Naive B cell (primary cell): ENCODE measurements around the gene PALLD. TPM values are rescaled to one million over a fixed set of nuclear protein-coding genes. Genes with fewer than 3 reads are reported as not detected.
A peak's percentile ranks its signal among the peaks of the same experiment; 100 is the strongest.

Experiments
- ATAC-seq, 2 donors: fragments of 150-1000 bp; cut with Tn5 transposase; 2 replicates each; pipeline ENCODE4 v1.10.0; 2021; ENCODE audit warnings: low read depth in 2 of 2, mild to moderate bottlenecking in 2 of 2, moderate library complexity in 2 of 2
- DNase-seq: peaks from one replicate; pipeline ENCODE4 v3.0.0; 2022
- H3K27ac Mint-ChIP-seq, 6 donors: one replicate each; pipeline ENCODE4 v1.8.0; 2020 to 2022; ENCODE audit warnings: mild to moderate bottlenecking in 6 of 6, mixed read lengths in 6 of 6, moderate library complexity in 5 of 6, inconsistent platforms in 2 of 6
- H3K27me3 Mint-ChIP-seq, 3 donors: one replicate each; pipeline ENCODE4 v1.8.0; 2021 to 2022; ENCODE audit warnings: mixed read lengths in 3 of 3, mild to moderate bottlenecking in 1 of 3
- H3K36me3 Mint-ChIP-seq, 2 donors: one replicate each; pipeline ENCODE4 v1.8.0; 2020 to 2022; ENCODE audit warnings: mixed read lengths in 2 of 2, inconsistent platforms in 1 of 2, mild to moderate bottlenecking in 1 of 2
- H3K4me1 Mint-ChIP-seq, 3 donors: one replicate each; pipeline ENCODE4 v1.8.0; 2020 to 2022; ENCODE audit warnings: mixed read lengths in 3 of 3, inconsistent platforms in 1 of 3, mild to moderate bottlenecking in 1 of 3, moderate library complexity in 1 of 3
- H3K4me3 Mint-ChIP-seq, 8 donors: one replicate each; pipeline ENCODE4 v1.8.0; 2020 to 2022; ENCODE audit warnings: mild to moderate bottlenecking in 8 of 8, mixed read lengths in 8 of 8, moderate library complexity in 8 of 8, inconsistent platforms in 2 of 8
- H3K9me3 Mint-ChIP-seq, 7 donors: one replicate each; pipeline ENCODE4 v1.8.0; 2020 to 2022; ENCODE audit warnings: mixed read lengths in 7 of 7, mild to moderate bottlenecking in 5 of 7, inconsistent platforms in 2 of 7, moderate library complexity in 1 of 7
- polyA plus RNA-seq, 6 donors: library from polyadenylated mRNA; unstranded; fragments of 300-500 nt; fragmentation: Illumina TruSeq; gene quantifications; one replicate each; pipeline ENCODE4 v1.2.3, GENCODE V29; 2021; ENCODE audit warnings: low read depth in 6 of 6

The PALLD gene
- polyA plus RNA-seq, 6 donors from 2014 or later = 0.58 to 0.83 (median 0.78) TPM; not detected in 2

DNA sequence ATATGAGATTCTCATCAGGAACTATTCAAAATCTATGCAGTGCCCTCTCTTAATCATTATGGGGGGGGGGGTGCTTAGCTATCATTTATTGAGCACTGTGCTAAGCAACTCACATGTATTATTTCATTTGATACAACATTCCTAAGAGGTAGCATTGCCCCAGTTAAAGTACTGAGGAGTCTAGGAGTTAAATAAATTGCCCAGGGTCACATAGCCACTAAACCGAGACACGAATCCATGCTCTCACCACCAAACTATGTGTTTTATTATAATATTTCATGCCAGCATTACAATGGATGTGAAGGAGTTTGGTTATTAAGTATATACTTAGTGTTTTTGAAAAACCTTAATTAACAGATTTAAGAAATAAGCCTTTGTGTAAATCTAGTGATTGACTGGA lies 381.8 kb downstream of the PALLD start:
- H3K36me3 Mint-ChIP-seq = peaks cover 0 to 6% of the 10 kb centered on the region in 2 donors
- peaks cover 20 to 33% (median 28%) of the 10 kb centered on the region in 3 donors for H3K4me1 Mint-ChIP-seq
- H3K4me3 Mint-ChIP-seq = peak overlapping the region; percentile 62 to 95 (median 88)
- H3K27me3 Mint-ChIP-seq = peaks cover 19 to 31% (median 28%) of the 10 kb centered on the region in 3 donors
- H3K9me3 Mint-ChIP-seq = no peaks in the 10 kb centered on the region
- DNase-seq (no peak), ATAC-seq (no peak)
- H3K27ac Mint-ChIP-seq = peak overlapping the region in 1 of 6 donors; percentile 9

DNA sequence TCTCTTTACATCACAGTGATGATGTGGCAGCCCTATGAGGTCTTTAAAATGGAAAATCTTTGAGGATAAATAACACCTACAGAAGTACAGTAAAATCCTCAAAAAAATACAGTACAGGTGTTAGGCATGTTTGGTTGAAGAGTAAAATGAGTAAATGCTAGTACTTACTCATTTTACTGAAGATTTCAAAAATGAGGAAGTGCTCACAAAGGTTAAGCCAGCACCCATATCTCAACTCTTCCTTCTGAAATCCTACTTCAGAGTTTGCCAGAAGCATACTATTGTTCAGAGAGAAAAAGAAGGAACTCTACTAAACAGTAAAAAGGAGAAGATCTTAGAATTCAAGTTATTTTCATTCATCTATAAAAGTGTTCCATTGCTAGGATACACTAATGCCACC lies 382.3 kb downstream of the PALLD start:
- DNase-seq = peak; percentile 6
- H3K4me1 Mint-ChIP-seq = peaks cover 20 to 33% (median 28%) of the 10 kb centered on the region in 3 donors
- H3K4me3 Mint-ChIP-seq = peak overlapping the region in 5 of 8 donors; percentile 24 to 95 (median 85)
- peak overlapping the region in 2 of 6 donors; percentile 23 to 84 for H3K27ac Mint-ChIP-seq
- H3K27me3 Mint-ChIP-seq = peaks cover 19 to 29% (median 28%) of the 10 kb centered on the region in 3 donors
- H3K36me3 Mint-ChIP-seq = peaks cover 0 to 6% of the 10 kb centered on the region in 2 donors
- no peak for ATAC-seq
- no peaks in the 10 kb centered on the region for H3K9me3 Mint-ChIP-seq

DNA sequence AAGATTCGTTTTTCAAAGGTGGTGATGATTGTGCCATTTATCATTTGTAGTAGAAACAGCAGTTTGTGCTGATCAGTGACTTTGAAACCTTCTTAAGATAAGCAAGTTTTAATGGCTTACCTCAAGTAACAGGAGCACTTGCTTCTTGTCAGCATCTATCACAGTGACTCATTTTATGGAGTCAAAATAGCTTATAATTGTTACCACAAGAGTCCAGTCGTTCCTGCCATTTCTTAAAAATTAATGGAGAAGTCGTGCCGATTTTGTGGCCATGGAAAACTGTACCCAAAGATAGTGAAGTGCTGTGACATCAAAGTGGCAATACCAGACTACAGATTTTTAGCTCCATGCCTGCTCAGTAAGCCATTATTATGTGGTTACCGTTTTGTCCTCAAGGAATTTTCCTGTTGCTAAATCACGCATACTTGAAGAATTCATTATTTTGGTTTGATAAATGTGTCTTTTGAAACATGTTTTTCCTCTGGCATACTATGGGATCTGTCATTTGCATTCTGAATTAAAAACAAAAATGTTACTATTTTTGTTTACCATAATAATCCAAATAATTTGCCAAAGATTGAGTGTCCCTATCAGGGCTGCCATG lies 383.3 kb downstream of the PALLD start:
- H3K27me3 Mint-ChIP-seq = peaks cover 14 to 25% (median 19%) of the 10 kb centered on the region in 3 donors
- peaks cover 0 to 6% of the 10 kb centered on the region in 2 donors for H3K36me3 Mint-ChIP-seq
- ATAC-seq (no peak), DNase-seq (no peak)
- no peak overlapping the region for H3K4me3 Mint-ChIP-seq
- H3K4me1 Mint-ChIP-seq = peaks cover 20 to 33% (median 28%) of the 10 kb centered on the region in 3 donors
- H3K27ac Mint-ChIP-seq = no peak overlapping the region
- H3K9me3 Mint-ChIP-seq = no peaks in the 10 kb centered on the region

DNA sequence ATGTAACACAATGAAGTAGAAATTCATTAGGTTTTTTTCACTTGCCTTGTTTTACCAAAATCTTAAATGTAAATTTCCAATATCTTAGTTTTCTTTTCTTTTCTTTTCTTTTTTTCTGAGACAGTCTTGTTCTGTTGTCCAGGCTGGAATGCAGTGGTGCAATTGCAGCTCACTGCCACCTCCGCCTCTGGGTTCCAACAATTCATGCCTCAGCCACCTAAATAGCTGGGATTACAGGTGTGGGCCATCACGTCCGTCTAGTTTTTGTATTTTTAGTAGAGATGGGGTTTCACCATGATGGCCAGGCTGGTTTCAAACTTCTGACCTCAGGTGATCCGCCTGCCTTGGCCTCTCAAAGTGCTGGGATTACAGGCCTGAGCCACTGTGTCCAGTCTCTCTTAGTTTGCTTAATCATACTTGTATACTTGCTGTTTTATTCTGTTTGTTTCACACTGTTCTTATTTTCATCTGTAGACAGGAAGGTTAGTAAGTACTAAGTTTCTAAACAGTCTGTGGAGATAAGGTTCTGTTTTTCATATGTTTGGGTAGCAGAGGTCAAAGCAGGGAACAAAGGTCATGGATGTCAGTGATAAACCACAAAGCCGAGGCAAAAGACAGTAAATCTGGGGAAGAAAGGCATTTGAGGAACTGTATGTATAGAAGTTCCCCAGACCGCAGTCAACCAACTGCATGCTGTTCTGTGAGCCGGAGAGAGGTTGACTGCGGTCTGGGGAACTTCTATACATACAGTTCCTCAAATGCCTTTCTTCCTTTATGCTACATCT lies 384.2 kb downstream of the PALLD start:
- peak; percentile 73 to 77 for ATAC-seq

DNA sequence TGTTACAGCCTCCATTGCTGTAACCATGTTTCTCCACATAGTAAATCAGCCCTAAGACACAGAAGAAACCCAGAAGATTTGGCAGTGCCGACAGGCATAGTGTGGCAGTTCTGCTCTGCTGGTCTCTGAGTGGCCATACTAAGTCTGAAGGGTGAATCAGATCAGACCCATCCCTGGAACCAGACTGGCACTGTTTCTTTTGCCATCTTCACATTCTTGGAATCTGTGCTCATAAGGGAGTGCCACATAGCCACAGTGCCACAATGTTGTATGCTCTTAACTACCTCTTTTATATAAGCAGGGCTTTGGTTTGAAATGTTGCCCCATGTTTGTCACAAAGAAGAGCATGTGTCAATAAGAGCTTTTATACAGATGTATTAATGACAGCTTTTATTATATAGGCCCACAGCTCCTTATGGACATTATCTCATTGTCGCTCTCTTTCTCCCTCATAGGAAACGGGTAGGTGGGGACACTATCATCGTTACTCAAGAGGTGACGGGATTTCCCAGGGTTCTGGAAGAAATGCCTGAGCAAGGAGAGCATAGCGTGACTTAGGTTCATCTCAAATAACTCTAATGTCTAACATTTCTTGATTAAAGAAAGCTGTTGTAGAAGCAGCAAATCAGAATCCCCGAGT lies 385.0 kb downstream of the PALLD start:
- Mint-ChIP-seq H3K27me3 (peaks cover 6 to 9% (median 8%) of the 10 kb centered on the region in 3 donors), H3K27ac (peak overlapping the region in 2 of 6 donors; percentile 28 to 47), H3K36me3 (no peaks in the 10 kb centered on the region), H3K4me3 (no peak overlapping the region), H3K4me1 (peaks cover 20 to 33% (median 28%) of the 10 kb centered on the region in 3 donors), H3K9me3 (no peaks in the 10 kb centered on the region)
- ATAC-seq = no peak
- no peak for DNase-seq

More for the DNA sequence above, 384.2 kb downstream of the PALLD start:
- DNase-seq = peak; percentile 25
- Mint-ChIP-seq H3K4me3 (peak overlapping the region in 3 of 8 donors; percentile 0 to 14 (median 3)), H3K4me1 (peaks cover 20 to 33% (median 28%) of the 10 kb centered on the region in 3 donors), H3K9me3 (no peaks in the 10 kb centered on the region), H3K27me3 (peaks cover 8 to 18% (median 13%) of the 10 kb centered on the region in 3 donors), H3K27ac (peak overlapping the region in 3 of 6 donors; percentile 4 to 82 (median 57)), H3K36me3 (peaks cover 0 to 6% of the 10 kb centered on the region in 2 donors)

DNA sequence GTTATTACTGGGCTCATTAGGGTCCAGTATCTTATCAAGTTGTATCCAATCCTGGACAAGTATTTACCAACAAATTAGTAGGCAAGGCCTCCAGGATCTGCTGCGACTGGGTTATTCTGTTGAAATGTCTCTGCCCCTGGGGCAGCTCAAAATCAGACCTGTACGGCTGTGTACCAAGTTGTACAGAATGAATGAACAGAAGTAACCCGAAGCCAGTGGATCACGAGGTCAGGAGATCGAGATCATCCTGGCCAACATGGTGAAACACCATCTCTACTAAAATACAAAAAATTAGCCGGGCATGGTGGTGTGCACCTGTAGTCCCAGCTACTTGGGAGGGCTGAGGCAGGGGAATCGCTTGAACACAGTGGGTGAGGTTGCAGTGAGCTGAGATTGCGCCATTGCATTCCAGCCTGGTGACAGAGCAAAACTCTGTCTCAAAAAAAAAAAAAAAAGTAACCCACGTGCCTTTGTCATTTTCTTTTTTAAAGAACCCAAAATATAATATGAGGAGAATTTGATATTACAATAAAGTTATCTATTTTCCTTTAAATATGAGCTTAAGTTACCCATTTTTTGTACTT lies 385.9 kb downstream of the PALLD start:
- no peaks in the 10 kb centered on the region for H3K9me3 Mint-ChIP-seq
- no peak overlapping the region for H3K27ac Mint-ChIP-seq
- peaks cover 20 to 33% (median 23%) of the 10 kb centered on the region in 3 donors for H3K4me1 Mint-ChIP-seq
- H3K27me3 Mint-ChIP-seq = peaks cover 6 to 8% (median 8%) of the 10 kb centered on the region in 3 donors
- no peaks in the 10 kb centered on the region for H3K36me3 Mint-ChIP-seq
- DNase-seq = no peak
- no peak overlapping the region for H3K4me3 Mint-ChIP-seq
- ATAC-seq = no peak

DNA sequence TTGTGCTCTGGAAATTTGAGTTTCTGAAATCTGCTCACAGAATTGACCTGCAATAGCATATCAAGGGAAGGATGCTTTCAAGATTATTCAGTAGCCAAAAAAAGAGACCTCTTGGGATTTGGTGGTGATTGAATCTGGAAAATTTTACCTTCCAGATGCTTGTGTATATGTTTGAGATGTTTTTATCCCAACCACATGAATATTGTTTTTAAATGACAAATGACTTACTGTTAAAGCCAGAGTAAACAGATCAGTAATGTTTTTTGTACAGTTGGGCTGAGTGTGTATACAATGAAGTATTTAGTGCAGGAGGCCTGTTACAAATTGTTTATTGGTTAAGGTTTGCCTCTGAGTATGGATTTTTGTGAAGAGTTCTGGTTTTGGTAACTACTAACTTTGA lies 386.7 kb downstream of the PALLD start:
- H3K4me3 Mint-ChIP-seq = no peak overlapping the region
- no peak for DNase-seq
- no peaks in the 10 kb centered on the region for H3K36me3 Mint-ChIP-seq
- peaks cover 1 to 4% (median 2%) of the 10 kb centered on the region in 3 donors for H3K27me3 Mint-ChIP-seq
- H3K4me1 Mint-ChIP-seq = peaks cover 16 to 28% (median 20%) of the 10 kb centered on the region in 3 donors
- H3K27ac Mint-ChIP-seq = peak overlapping the region in 1 of 6 donors; percentile 72
- ATAC-seq = no peak
- no peaks in the 10 kb centered on the region for H3K9me3 Mint-ChIP-seq

DNA sequence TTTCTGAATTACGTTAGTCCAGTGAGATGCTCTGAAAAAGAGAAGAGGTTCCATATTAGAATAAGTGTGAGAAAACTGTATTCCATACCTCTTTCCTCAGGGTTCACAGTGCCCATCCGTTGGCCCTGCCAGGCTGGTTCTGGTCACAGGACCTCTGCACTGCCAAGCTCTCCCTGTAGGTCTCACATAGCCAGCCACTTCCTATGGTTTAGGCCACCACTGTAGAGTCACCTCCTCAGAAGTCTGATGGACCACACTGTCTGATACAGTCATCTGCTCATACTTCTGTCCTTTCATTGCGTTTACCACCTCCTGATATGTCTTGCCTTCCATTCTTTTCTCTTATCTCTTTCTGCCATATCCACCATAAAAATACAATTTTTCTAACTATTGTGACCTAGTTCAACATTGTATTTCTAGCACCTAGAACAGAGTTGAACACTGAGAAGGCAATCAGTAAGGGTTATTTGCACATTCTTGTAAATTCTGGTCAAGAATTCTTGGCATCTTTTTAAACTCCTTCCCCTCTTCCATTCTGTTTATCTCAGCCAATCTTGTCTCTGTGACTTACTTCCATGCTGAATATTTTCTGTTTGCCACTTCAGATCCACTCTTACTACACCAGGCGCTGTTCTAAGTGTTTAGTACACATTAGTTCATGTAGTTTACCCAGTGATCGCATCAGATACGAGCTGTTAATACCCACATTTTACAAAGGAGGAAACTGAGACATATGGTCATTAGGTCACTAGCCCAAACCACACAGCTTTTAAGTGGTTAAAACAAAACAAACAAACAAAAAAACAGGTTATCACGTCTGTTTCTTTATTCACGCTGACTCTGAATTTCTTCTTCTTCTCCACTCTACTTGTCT lies 387.6 kb downstream of the PALLD start:
- Mint-ChIP-seq H3K4me3 (no peak overlapping the region), H3K9me3 (no peaks in the 10 kb centered on the region), H3K27ac (peak overlapping the region in 1 of 6 donors; percentile 39), H3K27me3 (no peaks in the 10 kb centered on the region), H3K36me3 (no peaks in the 10 kb centered on the region), H3K4me1 (peaks cover 10 to 18% (median 13%) of the 10 kb centered on the region in 3 donors)
- ATAC-seq (no peak), DNase-seq (no peak)

DNA sequence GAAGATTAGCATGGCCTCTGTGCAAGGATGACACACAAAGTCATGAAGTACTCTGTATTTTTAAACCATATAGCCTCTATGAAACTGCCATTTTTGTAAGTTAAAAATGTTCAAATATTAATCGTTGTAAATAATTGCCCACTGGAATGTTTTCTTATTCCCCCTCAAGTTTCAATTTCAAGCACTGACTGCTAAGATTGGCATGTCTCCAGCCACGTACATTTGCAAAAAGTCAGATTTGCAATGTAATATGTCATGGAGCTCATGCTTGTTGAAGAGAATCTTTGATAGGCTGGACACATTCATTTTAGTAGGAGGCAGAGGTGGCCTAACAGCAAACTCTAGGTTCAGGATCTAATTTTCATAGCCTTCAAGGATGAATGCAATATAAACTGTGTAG lies 388.5 kb downstream of the PALLD start:
- Mint-ChIP-seq H3K4me1 (peaks cover 10 to 14% (median 11%) of the 10 kb centered on the region in 3 donors), H3K4me3 (no peak overlapping the region), H3K27me3 (no peaks in the 10 kb centered on the region), H3K9me3 (no peaks in the 10 kb centered on the region), H3K36me3 (no peaks in the 10 kb centered on the region), H3K27ac (no peak overlapping the region)
- ATAC-seq (no peak), DNase-seq (no peak)

DNA sequence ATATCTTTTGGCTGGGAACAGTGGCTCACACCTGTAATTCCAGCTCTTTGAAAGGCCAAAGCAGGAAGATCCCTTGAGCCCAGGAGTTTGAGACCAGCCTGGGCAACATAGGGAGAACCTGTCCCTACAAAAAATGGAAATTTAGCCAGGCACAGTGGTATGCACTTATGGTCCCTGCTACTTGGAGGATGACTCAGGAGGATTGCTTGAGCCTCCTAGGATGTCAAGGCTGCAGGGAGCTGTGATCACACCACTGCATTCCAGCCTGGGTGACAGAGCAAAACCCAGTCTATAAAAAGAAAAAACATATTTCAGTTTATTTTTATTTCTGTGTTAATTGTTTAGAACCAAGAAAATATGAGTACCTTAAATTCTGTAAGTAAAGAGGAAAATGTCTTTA lies 389.5 kb downstream of the PALLD start:
- DNase-seq (no peak), ATAC-seq (no peak)
- peaks cover 3 to 6% (median 4%) of the 10 kb centered on the region in 3 donors for H3K4me1 Mint-ChIP-seq
- no peaks in the 10 kb centered on the region for H3K9me3 Mint-ChIP-seq
- H3K27me3 Mint-ChIP-seq = no peaks in the 10 kb centered on the region
- peaks cover 0 to 2% of the 10 kb centered on the region in 2 donors for H3K36me3 Mint-ChIP-seq
- H3K4me3 Mint-ChIP-seq = no peak overlapping the region
- H3K27ac Mint-ChIP-seq = no peak overlapping the region

DNA sequence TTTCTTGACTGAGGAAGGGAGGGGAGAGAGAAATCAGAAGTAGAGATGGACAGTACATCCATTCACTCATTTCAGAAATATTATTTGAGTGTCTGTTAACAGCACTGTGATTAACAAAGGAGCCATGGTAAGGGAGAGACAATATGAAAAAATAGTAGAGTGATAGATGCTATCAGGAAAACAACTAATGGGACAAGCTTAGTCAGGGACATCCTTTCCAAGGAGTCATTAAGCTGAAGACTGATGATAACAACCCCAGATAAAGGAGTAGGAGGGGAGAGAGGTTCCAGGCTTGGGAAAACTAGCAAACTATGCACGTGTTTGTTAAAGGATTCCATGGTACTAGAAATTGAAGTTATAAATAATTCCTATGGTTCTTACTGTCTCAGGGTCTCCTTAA lies 391.0 kb downstream of the PALLD start:
- ATAC-seq = no peak
- no peak for DNase-seq
- H3K27ac Mint-ChIP-seq = no peak overlapping the region
- no peaks in the 10 kb centered on the region for H3K4me1 Mint-ChIP-seq
- peaks cover 0 to 7% of the 10 kb centered on the region in 2 donors for H3K36me3 Mint-ChIP-seq
- H3K4me3 Mint-ChIP-seq = no peak overlapping the region
- no peaks in the 10 kb centered on the region for H3K9me3 Mint-ChIP-seq
- no peaks in the 10 kb centered on the region for H3K27me3 Mint-ChIP-seq

DNA sequence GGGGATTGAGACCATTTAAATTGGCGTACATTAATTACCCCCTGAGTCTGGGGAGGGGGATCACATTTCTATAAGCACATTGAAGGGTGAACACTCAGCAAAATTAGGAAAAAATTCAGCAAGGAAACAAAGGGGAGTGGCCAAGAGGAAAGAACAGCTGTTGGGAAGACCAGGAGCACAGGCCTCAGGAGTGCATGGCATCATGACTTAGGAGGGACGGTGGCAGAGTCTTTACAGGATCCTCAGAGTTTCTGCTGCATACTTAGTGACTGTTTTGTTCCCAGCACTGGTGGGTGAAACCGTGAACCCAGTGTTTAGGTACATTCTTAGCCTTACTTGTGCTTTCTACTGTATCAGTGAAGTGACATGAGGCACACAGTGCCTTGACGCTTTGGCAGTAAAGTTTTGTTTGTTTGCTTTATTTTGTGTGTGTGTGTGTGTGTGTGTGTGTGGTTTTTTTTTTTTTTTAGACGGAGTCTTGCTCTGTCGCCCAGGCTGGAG lies 391.9 kb downstream of the PALLD start:
- DNase-seq = no peak
- no peaks in the 10 kb centered on the region for H3K27me3 Mint-ChIP-seq
- H3K27ac Mint-ChIP-seq = no peak overlapping the region
- no peaks in the 10 kb centered on the region for H3K9me3 Mint-ChIP-seq
- no peaks in the 10 kb centered on the region for H3K4me1 Mint-ChIP-seq
- peaks cover 0 to 7% of the 10 kb centered on the region in 2 donors for H3K36me3 Mint-ChIP-seq
- no peak overlapping the region for H3K4me3 Mint-ChIP-seq
- no peak for ATAC-seq
